HCT116 (cell line): ENCODE results near the gene MED9. TPM values are rescaled to one million over a fixed set of nuclear protein-coding genes. Genes with fewer than 3 reads are reported as not detected.

ENCODE experiments used
- ATAC-seq: fragments of 200-7000 bp; cut with Tn5 transposase; 2 replicates; pipeline ENCODE4 v1.9.1; 2020; ENCODE audit warnings: mild to moderate bottlenecking, moderate library complexity
- BruUV-seq: library from RNA; stranded (reverse); fragments of 400-500 nt; replicated peaks from 2 replicates; lab custom pipeline; 2021; lab: Mats Ljungman, UMichigan
- CTCF ChIA-PET: fragments of 300-600 bp; sonication (Branson Sonifier 250); formaldehyde crosslinking; loops from one replicate; lab custom pipeline; 2021; ENCODE audit warnings: antibody characterized with exemption; lab: Charles Lee
- POLR2A ChIA-PET: fragments of 300-600, 350-600 bp; sonication (Branson Sonifier 250); formaldehyde crosslinking; loops from one replicate; lab custom pipeline; 2021; ENCODE audit warnings: antibody characterized with exemption; lab: Charles Lee
- RAD21 ChIA-PET, 2 experiments: fragments of 300-600 bp; sonication (Branson Sonifier 250); formaldehyde crosslinking; loops; one replicate each; lab custom pipeline; 2023; ENCODE audit warnings: low total read pairs in 2 of 2; ENCODE audit not compliant: uncharacterized antibody in 2 of 2, unreplicated experiment in 2 of 2, low non-redundant PET in 1 of 2; lab: Charles Lee
- DNase-seq: peaks from one replicate; pipeline ENCODE4 v3.0.0-alpha.2; 2010; ENCODE audit warnings: low read depth, low spot score
- H2AFZ ChIP-seq: fragments of 200-600 bp; shearing (Covaris generic), sonication (generic); 2 replicates; pipeline ENCODE4 v1.6.1; 2017; ENCODE audit warnings: low read depth, mixed run types, mixed read lengths, antibody characterized with exemption, low read length; ENCODE audit not compliant: poor library complexity, severe bottlenecking
- H3K27ac ChIP-seq: 2 replicates; pipeline ENCODE4 v1.5.1; 2012; ENCODE audit warnings: low read depth, low read length
- H3K27me3 ChIP-seq: fragments of 200-600 bp; sonication (generic); 2 replicates; pipeline ENCODE4 v1.6.1; 2016; ENCODE audit warnings: mixed run types, low read length, mixed read lengths; ENCODE audit not compliant: insufficient read depth
- H3K36me3 ChIP-seq, 2 experiments: fragments of 200-500 bp in 1 of 2; fragments of 200-600 bp in 1 of 2; sonication (Bioruptor generic) in 1 of 2; sonication (generic) in 1 of 2; 2 replicates each; pipeline versions ENCODE4 v1.5.1 to v1.6.1; 2014 to 2016; ENCODE audit warnings: low read length in 2 of 2, inconsistent platforms in 1 of 2, mixed read lengths in 1 of 2, mixed run types in 1 of 2; ENCODE audit not compliant: insufficient read depth in 2 of 2, control insufficient read depth in 1 of 2
- H3K4me1 ChIP-seq, 2 experiments: fragments of 200-600 bp in 1 of 2; sonication (generic) in 1 of 2; 2 replicates each; pipeline versions ENCODE4 v1.5.1 to v1.6.1; 2012 to 2017; ENCODE audit warnings: low read length in 2 of 2, inconsistent platforms in 1 of 2, mild to moderate bottlenecking in 1 of 2, mixed read lengths in 1 of 2, mixed run types in 1 of 2, moderate library complexity in 1 of 2; ENCODE audit not compliant: insufficient read depth in 2 of 2, control insufficient read depth in 1 of 2
- H3K4me2 ChIP-seq: fragments of 200-600 bp; sonication (generic); 2 replicates; pipeline ENCODE4 v1.6.1; 2017; ENCODE audit warnings: mixed run types, low read length, mixed read lengths
- H3K4me3 ChIP-seq, 2 experiments: fragments of 200-600 bp in 1 of 2; sonication (generic) in 1 of 2; replicated peaks in 1 of 2; 2 replicates each; pipeline ENCODE4 v1.5.1; 2011 to 2016; ENCODE audit warnings: low read length in 2 of 2, control low read depth in 1 of 2, low read depth in 1 of 2, mild to moderate bottlenecking in 1 of 2, mixed read lengths in 1 of 2, mixed run types in 1 of 2
- H3K79me2 ChIP-seq: fragments of 200-600 bp; sonication (generic); 2 replicates; pipeline ENCODE4 v1.6.1; 2017; ENCODE audit warnings: mild to moderate bottlenecking, mixed run types, low read length, moderate library complexity, mixed read lengths; ENCODE audit not compliant: insufficient read depth
- H3K9ac ChIP-seq: fragments of 200-600 bp; sonication (generic); 2 replicates; pipeline ENCODE4 v1.6.1; 2016; ENCODE audit warnings: low read length, mixed read lengths
- H3K9me2 ChIP-seq: fragments of 200-600 bp; sonication (generic), shearing (Covaris generic); 2 replicates; pipeline ENCODE4 v1.6.1; 2017; ENCODE audit warnings: mixed run types, mild to moderate bottlenecking, moderate library complexity; ENCODE audit not compliant: insufficient read depth
- H3K9me3 ChIP-seq, 2 experiments: fragments of 200-500 bp in 1 of 2; fragments of 200-600 bp in 1 of 2; sonication (Bioruptor generic) in 1 of 2; sonication (generic) in 1 of 2; 2 replicates each; pipeline ENCODE4 v1.6.1; 2014 to 2017; ENCODE audit warnings: low read length in 2 of 2, mixed read lengths in 2 of 2, inconsistent platforms in 1 of 2, low read depth in 1 of 2, mild to moderate bottlenecking in 1 of 2, mixed run types in 1 of 2, moderate library complexity in 1 of 2; ENCODE audit not compliant: control insufficient read depth in 1 of 2, insufficient read depth in 1 of 2
- H4K20me1 ChIP-seq: fragments of 200-600 bp; sonication (generic), shearing (Covaris generic); 2 replicates; pipeline ENCODE4 v1.6.1; 2017; ENCODE audit warnings: mixed run types, mild to moderate bottlenecking, moderate library complexity; ENCODE audit not compliant: insufficient read depth
- CBX3 ChIP-seq: IDR thresholded peaks from 2 replicates; pipeline ENCODE4 v1.6.1; 2012; ENCODE audit warnings: low read depth
- CEBPB ChIP-seq: IDR thresholded peaks from 2 replicates; pipeline ENCODE4 v1.6.1; 2012; ENCODE audit warnings: low read depth
- ELF1 ChIP-seq: IDR thresholded peaks from 2 replicates; pipeline ENCODE4 v1.6.1; 2012; ENCODE audit warnings: low read depth, borderline replicate concordance
- EZH2 ChIP-seq: fragments of 200-600 bp; sonication (generic); IDR thresholded peaks from 2 replicates; pipeline ENCODE4 v1.6.1; 2017; ENCODE audit warnings: antibody characterized with exemption, mixed run types
- EZH2phosphoT487 ChIP-seq: fragments of 200-600 bp; IDR thresholded peaks from 2 replicates; pipeline ENCODE4 v1.6.1; 2018; ENCODE audit warnings: antibody characterized with exemption, borderline replicate concordance
- FOSL1 ChIP-seq: IDR thresholded peaks from 2 replicates; pipeline ENCODE4 v1.6.1; 2012; ENCODE audit warnings: low read depth
- JUND ChIP-seq: IDR thresholded peaks from 2 replicates; pipeline ENCODE4 v1.6.1; 2012
- POLR2A ChIP-seq: IDR thresholded peaks from 2 replicates; pipeline ENCODE4 v1.7.0; 2011; ENCODE audit warnings: borderline replicate concordance; ENCODE audit not compliant: insufficient read depth, insufficient read length; ENCODE audit errors: extremely low read depth
- REST ChIP-seq: IDR thresholded peaks from 2 replicates; pipeline ENCODE4 v1.6.1; 2012; ENCODE audit warnings: low read depth
- SIN3A ChIP-seq: IDR thresholded peaks from 2 replicates; pipeline ENCODE4 v1.6.1; 2012; ENCODE audit warnings: low read depth
- SP1 ChIP-seq: IDR thresholded peaks from 2 replicates; pipeline ENCODE4 v1.6.1; 2012; ENCODE audit warnings: low read depth
- ZFX ChIP-seq: fragments of 450-650 bp; IDR thresholded peaks from 2 replicates; pipeline ENCODE4 v1.6.1; 2017
- intact Hi-C: fragments of 100-400 bp; cut with micrococcal nuclease; formaldehyde crosslinking; loops from 2 replicates; pipeline ENCODE4 v1.10.0; 2022
- total RNA-seq: library from RNA; stranded (reverse); gene quantifications from one replicate; pipeline ENCODE4 v1.2.1, GENCODE V29; 2021; ENCODE audit not compliant: unreplicated experiment
- TF ChIP-seq, protein P1 (sequence below): IDR thresholded peaks from 2 replicates; pipeline ENCODE4 v1.6.1; 2012

The MED9 gene
- total RNA-seq, 1 experiment from 2014 or later, result 13.9 TPM

- Histone ChIP-seq H2AFZ (no peak overlapping the region), H3K9ac (no peak overlapping the region), H3K4me1 (peaks cover 0 to 15% of the 10 kb centered on the region in 2 experiments; a peak in 2 of 4 replicates), H3K27me3 (no peaks in the 10 kb centered on the region), H3K4me2 (no peak overlapping the region), H4K20me1 (no peaks in the 10 kb centered on the region), H3K9me3 (no peaks in the 10 kb centered on the region), H3K36me3 (peaks cover 0 to 8% of the 10 kb centered on the region in 2 experiments; a peak in 2 of 4 replicates), H3K9me2 (no peaks in the 10 kb centered on the region), H3K79me2 (peaks cover 2% of the 10 kb centered on the region; the same call in 1 of the 2 replicates)
- ChIA-PET RAD21 (interaction anchor here in 1 of 2 experiments (0.5 kb wide), 1 partner anchor 146 kb away, joined by 3 read pairs; no protein-coding TSS in a partner anchor), CTCF (no interaction called here)
- no TSS peak for BruUV-seq
- DNase-seq, result no peak
- TF ChIP-seq JUND, result no peak
- TF ChIP-seq EZH2, result no peak
- no peak for TF ChIP-seq CBX3
- TF ChIP-seq ZFX, result no peak
- no peak for TF ChIP-seq SIN3A
- no peak for TF ChIP-seq FOSL1
- TF ChIP-seq, all 23 proteins: peak for 0
- ATAC-seq, result no peak
- H3K27ac ChIP-seq, result no peak overlapping the region
- POLR2A ChIA-PET, result no interaction called here
- no peak overlapping the region for H3K4me3 ChIP-seq
- intact Hi-C loops, result no loop called here
Measured at GRCh38 chr17:17494499-17494869, 17.7 kb downstream of the MED9 start.

GRCh38 chr17:17494870-17495535 is 18.2 kb downstream of the MED9 start:
- TF ChIP-seq ELF1, result no peak
- no peak for TF ChIP-seq REST
- no peak for TF ChIP-seq POLR2A
- no peak for TF ChIP-seq CEBPB
- TF ChIP-seq EZH2phosphoT487, result no peak
- TF ChIP-seq JUND, result no peak
- TF ChIP-seq, protein P1, sequence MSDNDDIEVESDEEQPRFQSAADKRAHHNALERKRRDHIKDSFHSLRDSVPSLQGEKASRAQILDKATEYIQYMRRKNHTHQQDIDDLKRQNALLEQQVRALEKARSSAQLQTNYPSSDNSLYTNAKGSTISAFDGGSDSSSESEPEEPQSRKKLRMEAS, result no peak
- no peak for TF ChIP-seq SP1
- TF ChIP-seq EZH2, result no peak
- Histone ChIP-seq H3K4me2 (no peak overlapping the region), H3K9me2 (no peaks in the 10 kb centered on the region), H3K36me3 (peaks cover 0 to 4% of the 10 kb centered on the region in 2 experiments; a peak in 2 of 4 replicates), H3K9me3 (no peaks in the 10 kb centered on the region), H3K9ac (no peak overlapping the region), H3K27me3 (no peaks in the 10 kb centered on the region), H3K4me1 (peaks cover 0 to 15% of the 10 kb centered on the region in 2 experiments; a peak in 2 of 4 replicates), H2AFZ (no peak overlapping the region), H3K4me3 (no peak overlapping the region), H4K20me1 (no peaks in the 10 kb centered on the region), H3K79me2 (no peaks in the 10 kb centered on the region), H3K27ac (no peak overlapping the region)
- CTCF ChIA-PET, result no interaction called here
- POLR2A ChIA-PET, result no interaction called here
- intact Hi-C loops, result no loop called here
- no peak for DNase-seq
- no peak for ATAC-seq
- no TSS peak for BruUV-seq
- RAD21 ChIA-PET, result interaction anchor here in 1 of 2 experiments (0.5 kb wide), 1 partner anchor 146 kb away, joined by 3 read pairs; no protein-coding TSS in a partner anchor
